HCT116 (cell line): ENCODE results near the gene CFAP97. TPM values are rescaled to one million over a fixed set of nuclear protein-coding genes. Genes with fewer than 3 reads are reported as not detected.

Experiments used
- ATAC-seq: fragments of 200-7000 bp; cut with Tn5 transposase; 2 replicates; pipeline ENCODE4 v1.9.1; 2020; ENCODE audit warnings: mild to moderate bottlenecking, moderate library complexity
- BruUV-seq: library from RNA; stranded (reverse); fragments of 400-500 nt; replicated peaks from 2 replicates; lab custom pipeline; 2021; lab: Mats Ljungman, UMichigan
- CTCF ChIA-PET: fragments of 300-600 bp; sonication (Branson Sonifier 250); formaldehyde crosslinking; loops from one replicate; lab custom pipeline; 2021; ENCODE audit warnings: antibody characterized with exemption; lab: Charles Lee
- POLR2A ChIA-PET: fragments of 300-600, 350-600 bp; sonication (Branson Sonifier 250); formaldehyde crosslinking; loops from one replicate; lab custom pipeline; 2021; ENCODE audit warnings: antibody characterized with exemption; lab: Charles Lee
- RAD21 ChIA-PET, 2 experiments: fragments of 300-600 bp; sonication (Branson Sonifier 250); formaldehyde crosslinking; loops; one replicate each; lab custom pipeline; 2023; ENCODE audit warnings: low total read pairs in 2 of 2; ENCODE audit not compliant: uncharacterized antibody in 2 of 2, unreplicated experiment in 2 of 2, low non-redundant PET in 1 of 2; lab: Charles Lee
- DNase-seq: peaks from one replicate; pipeline ENCODE4 v3.0.0-alpha.2; 2010; ENCODE audit warnings: low read depth, low spot score
- H2AFZ ChIP-seq: fragments of 200-600 bp; shearing (Covaris generic), sonication (generic); 2 replicates; pipeline ENCODE4 v1.6.1; 2017; ENCODE audit warnings: low read depth, mixed run types, mixed read lengths, antibody characterized with exemption, low read length; ENCODE audit not compliant: poor library complexity, severe bottlenecking
- H3K27ac ChIP-seq: 2 replicates; pipeline ENCODE4 v1.5.1; 2012; ENCODE audit warnings: low read depth, low read length
- H3K27me3 ChIP-seq: fragments of 200-600 bp; sonication (generic); 2 replicates; pipeline ENCODE4 v1.6.1; 2016; ENCODE audit warnings: mixed run types, low read length, mixed read lengths; ENCODE audit not compliant: insufficient read depth
- H3K36me3 ChIP-seq, 2 experiments: fragments of 200-500 bp in 1 of 2; fragments of 200-600 bp in 1 of 2; sonication (Bioruptor generic) in 1 of 2; sonication (generic) in 1 of 2; 2 replicates each; pipeline versions ENCODE4 v1.5.1 to v1.6.1; 2014 to 2016; ENCODE audit warnings: low read length in 2 of 2, inconsistent platforms in 1 of 2, mixed read lengths in 1 of 2, mixed run types in 1 of 2; ENCODE audit not compliant: insufficient read depth in 2 of 2, control insufficient read depth in 1 of 2
- H3K4me1 ChIP-seq, 2 experiments: fragments of 200-600 bp in 1 of 2; sonication (generic) in 1 of 2; 2 replicates each; pipeline versions ENCODE4 v1.5.1 to v1.6.1; 2012 to 2017; ENCODE audit warnings: low read length in 2 of 2, inconsistent platforms in 1 of 2, mild to moderate bottlenecking in 1 of 2, mixed read lengths in 1 of 2, mixed run types in 1 of 2, moderate library complexity in 1 of 2; ENCODE audit not compliant: insufficient read depth in 2 of 2, control insufficient read depth in 1 of 2
- H3K4me2 ChIP-seq: fragments of 200-600 bp; sonication (generic); 2 replicates; pipeline ENCODE4 v1.6.1; 2017; ENCODE audit warnings: mixed run types, low read length, mixed read lengths
- H3K4me3 ChIP-seq, 2 experiments: fragments of 200-600 bp in 1 of 2; sonication (generic) in 1 of 2; replicated peaks in 1 of 2; 2 replicates each; pipeline ENCODE4 v1.5.1; 2011 to 2016; ENCODE audit warnings: low read length in 2 of 2, control low read depth in 1 of 2, low read depth in 1 of 2, mild to moderate bottlenecking in 1 of 2, mixed read lengths in 1 of 2, mixed run types in 1 of 2
- H3K79me2 ChIP-seq: fragments of 200-600 bp; sonication (generic); 2 replicates; pipeline ENCODE4 v1.6.1; 2017; ENCODE audit warnings: mild to moderate bottlenecking, mixed run types, low read length, moderate library complexity, mixed read lengths; ENCODE audit not compliant: insufficient read depth
- H3K9ac ChIP-seq: fragments of 200-600 bp; sonication (generic); 2 replicates; pipeline ENCODE4 v1.6.1; 2016; ENCODE audit warnings: low read length, mixed read lengths
- H3K9me2 ChIP-seq: fragments of 200-600 bp; sonication (generic), shearing (Covaris generic); 2 replicates; pipeline ENCODE4 v1.6.1; 2017; ENCODE audit warnings: mixed run types, mild to moderate bottlenecking, moderate library complexity; ENCODE audit not compliant: insufficient read depth
- H3K9me3 ChIP-seq, 2 experiments: fragments of 200-500 bp in 1 of 2; fragments of 200-600 bp in 1 of 2; sonication (Bioruptor generic) in 1 of 2; sonication (generic) in 1 of 2; 2 replicates each; pipeline ENCODE4 v1.6.1; 2014 to 2017; ENCODE audit warnings: low read length in 2 of 2, mixed read lengths in 2 of 2, inconsistent platforms in 1 of 2, low read depth in 1 of 2, mild to moderate bottlenecking in 1 of 2, mixed run types in 1 of 2, moderate library complexity in 1 of 2; ENCODE audit not compliant: control insufficient read depth in 1 of 2, insufficient read depth in 1 of 2
- H4K20me1 ChIP-seq: fragments of 200-600 bp; sonication (generic), shearing (Covaris generic); 2 replicates; pipeline ENCODE4 v1.6.1; 2017; ENCODE audit warnings: mixed run types, mild to moderate bottlenecking, moderate library complexity; ENCODE audit not compliant: insufficient read depth
- CBX3 ChIP-seq: IDR thresholded peaks from 2 replicates; pipeline ENCODE4 v1.6.1; 2012; ENCODE audit warnings: low read depth
- CEBPB ChIP-seq: IDR thresholded peaks from 2 replicates; pipeline ENCODE4 v1.6.1; 2012; ENCODE audit warnings: low read depth
- EZH2 ChIP-seq: fragments of 200-600 bp; sonication (generic); IDR thresholded peaks from 2 replicates; pipeline ENCODE4 v1.6.1; 2017; ENCODE audit warnings: antibody characterized with exemption, mixed run types
- EZH2phosphoT487 ChIP-seq: fragments of 200-600 bp; IDR thresholded peaks from 2 replicates; pipeline ENCODE4 v1.6.1; 2018; ENCODE audit warnings: antibody characterized with exemption, borderline replicate concordance
- POLR2AphosphoS5 ChIP-seq: IDR thresholded peaks from 2 replicates; pipeline ENCODE4 v1.6.1; 2011; ENCODE audit warnings: mild to moderate bottlenecking, low read depth, low read length, moderate library complexity
- REST ChIP-seq: IDR thresholded peaks from 2 replicates; pipeline ENCODE4 v1.6.1; 2012; ENCODE audit warnings: low read depth
- ZBTB33 ChIP-seq: IDR thresholded peaks from 2 replicates; pipeline ENCODE4 v1.6.1; 2011; ENCODE audit warnings: mild to moderate bottlenecking, low read length, moderate library complexity; ENCODE audit not compliant: insufficient replicate concordance; ENCODE audit errors: extremely low read depth
- intact Hi-C: fragments of 100-400 bp; cut with micrococcal nuclease; formaldehyde crosslinking; loops from 2 replicates; pipeline ENCODE4 v1.10.0; 2022
- total RNA-seq: library from RNA; stranded (reverse); gene quantifications from one replicate; pipeline ENCODE4 v1.2.1, GENCODE V29; 2021; ENCODE audit not compliant: unreplicated experiment

The CFAP97 gene
- total RNA-seq, 1 experiment from 2014 or later, result 57.7 TPM

GRCh38 chr4:185227713-185228278 is 24.0 kb upstream of the CFAP97 start:
- intact Hi-C loops, result no loop called here
- TF ChIP-seq REST (no peak), POLR2AphosphoS5 (no peak), EZH2 (no peak), EZH2phosphoT487 (no peak), ZBTB33 (no peak), CEBPB (no peak), CBX3 (no peak)
- Histone ChIP-seq H3K36me3 (no peaks in the 10 kb centered on the region), H3K27me3 (no peaks in the 10 kb centered on the region), H3K4me3 (no peak overlapping the region), H3K9me2 (no peaks in the 10 kb centered on the region), H3K4me1 (peaks cover 4 to 19% of the 10 kb centered on the region in 2 experiments; a peak in 2 of 4 replicates), H3K9ac (no peak overlapping the region), H3K79me2 (peaks cover 41% of the 10 kb centered on the region), H3K4me2 (no peak overlapping the region), H3K27ac (no peak overlapping the region), H3K9me3 (no peaks in the 10 kb centered on the region), H4K20me1 (no peaks in the 10 kb centered on the region), H2AFZ (no peak overlapping the region)
- DNase-seq (no peak), ATAC-seq (no peak)
- POLR2A ChIA-PET, result no interaction called here
- RAD21 ChIA-PET, result no interaction called here
- BruUV-seq, result no TSS peak
- CTCF ChIA-PET, result no interaction called here
